SU-DHL-6 (cell line): ENCODE measurements around the gene PRSS48.
"Not testable (repeated sequence)": the region's sequence is repeated elsewhere in the genome, so short reads cannot be mapped to it uniquely, and the experiment has no call there.

Source experiments
- H2AFZ ChIP-seq: fragments of 200-600 bp; sonication (generic); 2 replicates; pipeline ENCODE4 v1.6.1; 2014; ENCODE audit warnings: low read depth, mild to moderate bottlenecking, moderate library complexity, mixed read lengths, antibody characterized with exemption, low read length; ENCODE audit not compliant: severe bottlenecking
- H3F3A ChIP-seq: fragments of 200-600 bp; shearing (Covaris generic); 2 replicates; pipeline ENCODE4 v1.6.0; 2016; ENCODE audit warnings: antibody characterized with exemption, mild to moderate bottlenecking; ENCODE audit not compliant: insufficient read depth
- H3K27ac ChIP-seq: fragments of 200-600 bp; sonication (generic); 2 replicates; pipeline ENCODE4 v1.5.1; 2016; ENCODE audit warnings: low read depth, mild to moderate bottlenecking, low read length, moderate library complexity, mixed read lengths
- H3K27me3 ChIP-seq: fragments of 200-600 bp; sonication (generic), shearing (Covaris generic); 2 replicates; pipeline ENCODE4 v1.6.0; 2014; ENCODE audit warnings: mild to moderate bottlenecking, low read length
- H3K36me3 ChIP-seq: fragments of 200-600 bp; sonication (generic); 2 replicates; pipeline ENCODE4 v1.6.1; 2014; ENCODE audit warnings: mild to moderate bottlenecking, low read length, mixed read lengths
- H3K4me2 ChIP-seq: fragments of 300-600, 200-600 bp; shearing (Covaris generic), sonication (generic); 2 replicates; pipeline ENCODE4 v1.6.0; 2014; ENCODE audit warnings: low read length, low read depth, mild to moderate bottlenecking; ENCODE audit not compliant: poor library complexity, severe bottlenecking
- H3K4me3 ChIP-seq: fragments of 200-600 bp; sonication (generic); 2 replicates; pipeline ENCODE4 v1.5.1; 2014; ENCODE audit warnings: antibody characterized with exemption, low read length, mild to moderate bottlenecking, mixed read lengths; ENCODE audit not compliant: insufficient read depth, poor library complexity, severe bottlenecking
- H3K79me2 ChIP-seq: fragments of 200-600 bp; sonication (generic); 2 replicates; pipeline ENCODE4 v1.6.1; 2014; ENCODE audit warnings: mild to moderate bottlenecking, low read length, moderate library complexity; ENCODE audit not compliant: insufficient read depth
- H3K9ac ChIP-seq: fragments of 200-600 bp; sonication (generic); 2 replicates; pipeline ENCODE4 v1.7.0; 2014; ENCODE audit warnings: mild to moderate bottlenecking, low read length
- H3K9me2 ChIP-seq: fragments of 200-600 bp; sonication (generic); replicated peaks from 2 replicates; pipeline ENCODE4 v1.6.1; 2014; ENCODE audit warnings: low read length; ENCODE audit not compliant: insufficient read depth
- H3K9me3 ChIP-seq: fragments of 200-600 bp; sonication (generic); 2 replicates; pipeline ENCODE4 v1.6.1; 2014; ENCODE audit warnings: low read length, mixed read lengths; ENCODE audit not compliant: insufficient read depth
- H4K20me1 ChIP-seq: fragments of 200-600 bp; sonication (generic); 2 replicates; pipeline ENCODE4 v1.6.1; 2014; ENCODE audit warnings: low read depth, mild to moderate bottlenecking, antibody characterized with exemption, low read length, moderate library complexity, mixed read lengths
- CTCF ChIP-seq: fragments of 200-600 bp; sonication (generic); IDR thresholded peaks from one replicate; pipeline ENCODE4 v1.5.1; 2017; ENCODE audit warnings: antibody characterized with exemption, mild to moderate bottlenecking, low read length, moderate library complexity; ENCODE audit not compliant: insufficient read depth, poor library complexity, severe bottlenecking
- EZH2phosphoT487 ChIP-seq: fragments of 200-600 bp; sonication (generic), shearing (Covaris generic); conservative IDR thresholded peaks from 2 replicates; pipeline ENCODE4 v1.6.1; 2018; ENCODE audit warnings: mild to moderate bottlenecking, antibody characterized with exemption, low read length, moderate library complexity, mixed read lengths

The PRSS48 gene

DNA sequence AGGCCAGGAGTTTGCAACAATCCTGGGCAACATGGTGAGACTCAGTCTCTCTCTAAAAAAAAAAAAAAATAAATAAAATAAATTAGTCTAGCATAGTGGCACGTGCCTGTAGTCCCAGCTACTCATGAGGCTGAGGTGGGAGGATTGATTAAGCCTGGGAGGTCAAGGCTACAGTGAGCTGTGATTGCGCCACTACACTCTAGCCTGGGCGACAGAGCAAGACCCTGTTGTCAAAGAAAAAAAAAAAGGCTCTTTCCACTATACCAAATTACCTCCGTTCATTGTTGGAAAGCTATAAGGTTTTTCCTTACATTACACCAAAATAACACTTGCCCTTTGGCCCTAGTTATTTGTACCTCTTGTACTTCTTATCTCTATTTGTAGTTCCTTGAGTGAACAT is 9.9 kb upstream of the PRSS48 start:
- Histone ChIP-seq H3K4me2 (no peak overlapping the region), H3K79me2 (no peaks in the 10 kb centered on the region), H3K9me3 (no peaks in the 10 kb centered on the region)

DNA sequence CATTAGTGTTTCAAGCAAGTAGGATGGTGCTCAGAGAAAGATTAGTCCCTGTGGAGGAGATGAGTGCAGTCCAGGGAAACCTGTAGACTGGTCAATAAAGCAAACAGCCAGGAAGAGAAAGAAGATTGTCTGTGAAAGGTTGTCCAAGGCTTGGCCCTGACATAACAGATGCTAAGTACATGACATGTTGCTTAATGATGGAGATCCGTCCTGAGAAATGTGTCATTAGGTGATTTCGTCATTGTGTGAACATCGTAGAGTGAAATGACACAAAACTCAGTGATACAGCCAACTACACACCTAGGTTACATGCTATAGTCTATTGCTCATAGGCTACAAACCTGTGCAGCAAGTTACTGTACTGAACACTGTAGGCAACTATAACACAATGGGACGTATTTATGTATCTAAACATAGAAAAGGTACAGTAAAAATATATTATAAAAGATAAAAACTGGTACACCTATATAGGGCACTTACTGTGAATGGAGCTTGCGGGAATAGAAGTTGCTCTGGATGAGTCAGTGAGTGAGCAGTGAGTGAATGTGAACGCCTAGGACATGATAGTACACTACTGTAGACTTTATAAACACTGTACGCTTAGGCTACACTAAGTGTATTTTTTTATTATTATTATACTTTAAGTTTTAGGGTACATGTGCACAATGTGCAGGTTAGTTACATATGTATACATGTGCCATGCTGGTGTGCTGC is 9.0 kb upstream of the PRSS48 start:
- no peaks in the 10 kb centered on the region for H3K27me3 ChIP-seq
- no peaks in the 10 kb centered on the region for H4K20me1 ChIP-seq
- no peaks in the 10 kb centered on the region for H3F3A ChIP-seq
- no peak overlapping the region for H2AFZ ChIP-seq
- no peak overlapping the region for H3K27ac ChIP-seq
- H3K9me2 ChIP-seq, result no peaks in the 10 kb centered on the region
- H3K36me3 ChIP-seq, result no peaks in the 10 kb centered on the region
- TF ChIP-seq EZH2phosphoT487 (no peak), CTCF (no peak)
- no peak overlapping the region for H3K4me2 ChIP-seq
- no peak overlapping the region for H3K4me3 ChIP-seq
- no peak overlapping the region for H3K9ac ChIP-seq
- no peaks in the 10 kb centered on the region for H3K9me3 ChIP-seq
- H3K79me2 ChIP-seq, result no peaks in the 10 kb centered on the region

More for the DNA sequence above, 9.9 kb upstream of the PRSS48 start:
- no peak overlapping the region for H2AFZ ChIP-seq
- H3K9ac ChIP-seq, result no peak overlapping the region
- no peak overlapping the region for H3K4me3 ChIP-seq
- H4K20me1 ChIP-seq, result no peaks in the 10 kb centered on the region
- H3K27ac ChIP-seq, result no peak overlapping the region
- H3K36me3 ChIP-seq, result no peaks in the 10 kb centered on the region
- H3K9me2 ChIP-seq, result no peaks in the 10 kb centered on the region
- H3F3A ChIP-seq, result no peaks in the 10 kb centered on the region
- no peaks in the 10 kb centered on the region for H3K27me3 ChIP-seq
- no peak for TF ChIP-seq EZH2phosphoT487
- TF ChIP-seq CTCF, result no peak

- not testable (repeated sequence) for H3K27ac ChIP-seq, H3K9me2 ChIP-seq, H3K36me3 ChIP-seq, H4K20me1 ChIP-seq, H3K9ac ChIP-seq, H3K4me2 ChIP-seq, H2AFZ ChIP-seq, H3F3A ChIP-seq, H3K4me3 ChIP-seq, H3K27me3 ChIP-seq, H3K79me2 ChIP-seq, H3K9me3 ChIP-seq
Measured at GRCh38 chr4:151268905-151269304, 8.1 kb upstream of the PRSS48 start.

- H3K27me3 ChIP-seq, result no peaks in the 10 kb centered on the region
- no peaks in the 10 kb centered on the region for H3K79me2 ChIP-seq
- H3K27ac ChIP-seq, result no peak overlapping the region
- H3K9me2 ChIP-seq, result no peaks in the 10 kb centered on the region
- no peak overlapping the region for H3K9ac ChIP-seq
- no peak overlapping the region for H2AFZ ChIP-seq
- H3K9me3 ChIP-seq, result no peaks in the 10 kb centered on the region
- TF ChIP-seq CTCF, result no peak
- no peaks in the 10 kb centered on the region for H3K36me3 ChIP-seq
- H3F3A ChIP-seq, result no peaks in the 10 kb centered on the region
- H3K4me3 ChIP-seq, result no peak overlapping the region
- no peaks in the 10 kb centered on the region for H4K20me1 ChIP-seq
- H3K4me2 ChIP-seq, result no peak overlapping the region
Measured at GRCh38 chr4:151284534-151285245, 7.7 kb downstream of the PRSS48 start.
